Neutrophil (primary cell): ENCODE data around the gene RABGAP1L.

Experiments
- H3K27ac ChIP-seq: fragments of 200-600 bp; sonication (generic); 2 replicates; pipeline ENCODE4 v1.5.1; 2016; ENCODE audit warnings: mild to moderate bottlenecking, moderate library complexity
- H3K27me3 ChIP-seq: fragments of 200-600 bp; sonication (generic); 2 replicates; pipeline ENCODE4 v1.6.0; 2016; ENCODE audit warnings: mild to moderate bottlenecking
- H3K36me3 ChIP-seq: fragments of 200-600 bp; sonication (generic); 2 replicates; pipeline ENCODE4 v1.5.1; 2017
- H3K4me1 ChIP-seq, 2 experiments: fragments of 200-600 bp in 1 of 2; sonication (generic) in 1 of 2; 1 replicate in 1 of 2; 2 replicates in 1 of 2; pipeline versions ENCODE4 v1.5.1 to v1.6.1; 2013 to 2016; ENCODE audit warnings: low read depth in 1 of 2, low read length in 1 of 2, mild to moderate bottlenecking in 1 of 2, moderate library complexity in 1 of 2; ENCODE audit not compliant: control insufficient read depth in 1 of 2, insufficient read depth in 1 of 2
- H3K4me3 ChIP-seq, 2 experiments: fragments of 200-600 bp in 1 of 2; sonication (generic) in 1 of 2; 1 replicate in 1 of 2; 2 replicates in 1 of 2; pipeline ENCODE4 v1.5.1; 2013 to 2016; ENCODE audit warnings: low read depth in 1 of 2, low read length in 1 of 2, mild to moderate bottlenecking in 1 of 2, moderate library complexity in 1 of 2
- H3K9me3 ChIP-seq: fragments of 200-600 bp; sonication (generic); 2 replicates; pipeline ENCODE4 v1.5.1; 2016
- TF ChIP-seq, protein P1 (sequence below): fragments of 200-600 bp; sonication (generic); IDR thresholded peaks from 2 replicates; pipeline ENCODE4 v1.5.1; 2016; ENCODE audit warnings: antibody characterized with exemption

RABGAP1L gene

DNA sequence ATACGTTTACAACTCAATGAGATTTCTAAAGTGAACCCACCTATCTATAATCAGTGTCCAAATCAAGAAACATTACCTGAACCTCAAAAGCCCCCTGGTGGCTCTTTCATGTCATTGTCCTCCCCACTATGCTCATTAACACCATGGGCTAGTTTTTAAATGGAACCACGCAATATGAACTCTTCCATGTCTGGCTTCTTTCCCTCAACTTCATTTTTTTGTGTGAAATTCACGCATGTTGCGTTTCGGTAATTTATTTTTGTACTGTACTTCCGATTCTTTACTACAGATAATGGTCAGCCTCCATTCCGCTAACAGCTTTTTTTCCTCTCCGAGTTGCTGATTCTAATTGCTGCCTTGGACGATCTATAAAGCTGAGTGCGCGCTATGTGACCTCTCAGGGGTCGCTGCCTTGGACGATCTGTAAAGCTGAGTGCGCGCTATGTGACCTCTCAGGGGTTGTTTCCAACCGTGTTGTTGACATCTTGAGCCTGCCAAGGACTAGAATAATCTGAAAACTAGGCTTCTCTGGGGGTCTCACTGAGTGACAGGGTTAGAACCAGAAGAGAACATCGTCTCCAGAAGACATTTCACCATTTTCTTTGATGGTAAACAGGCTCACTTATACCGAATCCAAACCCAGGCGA is 839.4 kb downstream of the RABGAP1L start:
- Histone ChIP-seq H3K4me3 (peak overlapping the region; percentile 79), H3K27ac (peak overlapping the region; percentile 97), H3K4me1 (peaks cover 20 to 22% of the 10 kb centered on the region in 2 experiments), H3K27me3 (no peaks in the 10 kb centered on the region), H3K36me3 (no peaks in the 10 kb centered on the region), H3K9me3 (no peaks in the 10 kb centered on the region)
- TF ChIP-seq, protein P1, sequence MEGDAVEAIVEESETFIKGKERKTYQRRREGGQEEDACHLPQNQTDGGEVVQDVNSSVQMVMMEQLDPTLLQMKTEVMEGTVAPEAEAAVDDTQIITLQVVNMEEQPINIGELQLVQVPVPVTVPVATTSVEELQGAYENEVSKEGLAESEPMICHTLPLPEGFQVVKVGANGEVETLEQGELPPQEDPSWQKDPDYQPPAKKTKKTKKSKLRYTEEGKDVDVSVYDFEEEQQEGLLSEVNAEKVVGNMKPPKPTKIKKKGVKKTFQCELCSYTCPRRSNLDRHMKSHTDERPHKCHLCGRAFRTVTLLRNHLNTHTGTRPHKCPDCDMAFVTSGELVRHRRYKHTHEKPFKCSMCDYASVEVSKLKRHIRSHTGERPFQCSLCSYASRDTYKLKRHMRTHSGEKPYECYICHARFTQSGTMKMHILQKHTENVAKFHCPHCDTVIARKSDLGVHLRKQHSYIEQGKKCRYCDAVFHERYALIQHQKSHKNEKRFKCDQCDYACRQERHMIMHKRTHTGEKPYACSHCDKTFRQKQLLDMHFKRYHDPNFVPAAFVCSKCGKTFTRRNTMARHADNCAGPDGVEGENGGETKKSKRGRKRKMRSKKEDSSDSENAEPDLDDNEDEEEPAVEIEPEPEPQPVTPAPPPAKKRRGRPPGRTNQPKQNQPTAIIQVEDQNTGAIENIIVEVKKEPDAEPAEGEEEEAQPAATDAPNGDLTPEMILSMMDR: peak; percentile 87

DNA sequence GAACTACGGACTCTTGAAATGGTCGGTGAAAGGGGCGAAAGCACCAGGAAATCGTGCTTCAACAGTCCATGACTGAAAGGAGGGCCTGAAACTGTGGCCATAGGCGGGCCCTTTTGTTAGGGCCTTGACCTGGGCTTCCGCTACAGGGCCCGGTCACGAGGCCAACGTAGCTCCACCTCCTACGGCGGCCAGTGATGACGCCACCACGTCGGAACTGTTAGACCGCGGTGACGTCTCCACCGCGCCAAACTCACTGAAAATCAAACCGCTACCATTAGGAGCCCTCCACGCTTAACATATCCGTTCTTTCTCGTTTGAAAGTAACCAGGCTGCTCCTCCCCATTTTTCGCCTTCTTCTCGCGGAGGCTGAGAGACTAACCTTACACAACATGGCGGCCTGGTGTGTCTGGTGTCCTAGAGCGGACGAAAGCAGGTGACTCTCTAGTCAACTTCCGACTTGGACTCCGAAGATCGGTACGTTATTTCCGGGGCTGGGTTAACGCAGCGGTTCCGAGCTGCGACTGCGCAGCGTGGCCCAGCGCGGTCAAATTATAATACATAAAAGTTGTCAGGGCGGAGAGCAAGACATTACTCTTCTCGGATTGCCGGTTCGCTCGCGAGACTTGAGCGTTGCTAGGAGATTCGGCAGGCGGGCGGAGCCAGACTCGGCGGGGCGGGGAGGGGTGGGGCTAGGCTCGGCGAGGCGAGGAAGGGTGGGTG is 840.1 kb downstream of the RABGAP1L start:
- Histone ChIP-seq H3K27ac (peak overlapping the region; percentile 97), H3K4me1 (peaks cover 20 to 22% of the 10 kb centered on the region in 2 experiments), H3K36me3 (no peaks in the 10 kb centered on the region), H3K4me3 (peak overlapping the region; percentile 79), H3K9me3 (no peaks in the 10 kb centered on the region), H3K27me3 (no peaks in the 10 kb centered on the region)
- TF ChIP-seq, protein P1: no peak

DNA sequence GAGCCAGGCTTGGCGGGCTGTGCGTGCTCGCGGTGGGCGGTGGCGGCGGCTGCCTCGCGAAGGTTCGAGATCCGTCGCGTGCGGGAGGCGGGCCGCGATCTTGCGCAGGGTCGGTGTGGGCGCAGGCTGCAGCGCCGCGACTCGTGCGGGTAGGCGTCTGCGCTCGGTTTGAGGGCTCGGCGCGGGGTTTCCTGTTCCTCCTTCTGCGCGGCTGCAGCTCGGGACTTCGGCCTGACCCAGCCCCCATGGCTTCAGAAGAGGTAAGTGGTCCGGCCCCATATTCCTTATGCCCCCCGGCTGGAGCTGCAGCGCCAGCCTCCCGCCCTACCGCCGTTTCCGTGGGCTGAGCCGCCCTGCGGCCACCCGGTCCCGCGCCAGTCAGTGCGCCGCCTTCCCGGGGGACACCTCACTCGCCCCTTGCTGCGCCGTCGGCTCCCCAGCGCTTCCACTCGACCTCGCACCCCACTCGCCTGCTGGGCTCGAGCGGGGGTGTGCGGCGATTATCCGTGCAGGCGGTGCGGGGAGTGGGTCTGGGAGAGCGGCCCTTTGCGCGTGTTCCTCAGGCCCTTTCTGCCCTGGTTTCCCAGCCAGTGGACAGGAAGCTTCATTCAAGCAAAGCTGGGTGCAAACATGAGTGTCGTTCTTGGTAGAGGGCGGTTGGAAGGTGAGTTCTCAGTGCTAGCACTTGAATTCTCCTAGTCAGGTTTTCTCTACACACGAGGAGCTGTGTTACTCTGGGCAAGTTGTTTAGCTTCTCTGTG is 840.8 kb downstream of the RABGAP1L start, which contains the start of gene CACYBP:
Gene CACYBP (plus strand): TSS at position 12 of the 761 bp plus-strand sequence. CDS start 234 bp downstream, at position 246.
- TF ChIP-seq, protein P1: peak; percentile 37
- H3K27me3 ChIP-seq: no peaks in the 10 kb centered on the region
- H3K9me3 ChIP-seq: no peaks in the 10 kb centered on the region
- peaks cover 3% of the 10 kb centered on the region for H3K36me3 ChIP-seq
- peaks cover 20 to 22% of the 10 kb centered on the region in 2 experiments for H3K4me1 ChIP-seq
- peak within 1 kb of the TSS; percentile 97 for H3K27ac ChIP-seq
- peak within 1 kb of the TSS; percentile 79 for H3K4me3 ChIP-seq

GRCh38 chr1:175000697-175001187 is 841.4 kb downstream of the RABGAP1L start:
- Histone ChIP-seq H3K4me1 (peaks cover 20 to 22% of the 10 kb centered on the region in 2 experiments), H3K36me3 (peaks cover 8% of the 10 kb centered on the region)

More at GRCh38 chr1:175000697-175001187, 841.4 kb downstream of the RABGAP1L start:
- Histone ChIP-seq H3K27ac (peak overlapping the region; percentile 97), H3K9me3 (no peaks in the 10 kb centered on the region), H3K27me3 (no peaks in the 10 kb centered on the region), H3K4me3 (peak overlapping the region; percentile 79)
- TF ChIP-seq, protein P1: no peak
